A172 (cell line): ENCODE data around the gene VMO1. TPM values are rescaled to one million over a fixed set of nuclear protein-coding genes. Genes with fewer than 3 reads are reported as not detected.
"Not testable (repeated sequence)": the region's sequence is repeated elsewhere in the genome, so short reads cannot be mapped to it uniquely, and the experiment has no call there.

Experiments
- DNase-seq: peaks from one replicate; pipeline ENCODE4 v3.0.0-alpha.2; 2015; ENCODE audit warnings: low spot score
- total RNA-seq: library from RNA; depleted of rRNA; stranded (reverse); fragments of >200 nt; shearing (Covaris generic); gene quantifications from 2 replicates; pipeline ENCODE4 v1.2.3, GENCODE V29; 2014; rRNA removed

Gene VMO1
- not detected in 2 replicates for total RNA-seq

- DNase-seq, result no peak
Measured at GRCh38 chr17:4786106-4786511, at the start of gene VMO1. VMO1 (minus strand) TSS chr17:4786364; CDS start chr17:4786352, 12 bp downstream.

GRCh38 chr17:4834681-4835020, 48.5 kb upstream of the VMO1 start:
- no peak for DNase-seq

- DNase-seq, result peak; percentile 34
Measured at GRCh38 chr17:4833941-4834680, 47.9 kb upstream of the VMO1 start.

GRCh38 chr17:4833178-4833940, 47.2 kb upstream of the VMO1 start, which contains the start of gene MINK1:
MINK1 (plus strand) TSS chr17:4833340; CDS start chr17:4833584, 244 bp downstream.
- DNase-seq, result peak; percentile 82

GRCh38 chr17:4832829-4833177, 46.6 kb upstream of the VMO1 start:
- not testable (repeated sequence) for DNase-seq

GRCh38 chr17:4827399-4827798, 41.2 kb upstream of the VMO1 start:
- no peak for DNase-seq

GRCh38 chr17:4823373-4824089, 37.4 kb upstream of the VMO1 start:
- DNase-seq, result no peak

- DNase-seq, result no peak
Measured at GRCh38 chr17:4822835-4823234, 36.7 kb upstream of the VMO1 start.

GRCh38 chr17:4818276-4818675, 32.1 kb upstream of the VMO1 start:
- DNase-seq, result no peak

GRCh38 chr17:4816826-4817225, 30.7 kb upstream of the VMO1 start:
- no peak for DNase-seq

- no peak for DNase-seq
Measured at GRCh38 chr17:4815043-4815675, 29.0 kb upstream of the VMO1 start.

- DNase-seq, result no peak
Measured at GRCh38 chr17:4812690-4813089, 26.5 kb upstream of the VMO1 start.

GRCh38 chr17:4811471-4811870, 25.3 kb upstream of the VMO1 start:
- no peak for DNase-seq

- DNase-seq, result no peak
Measured at GRCh38 chr17:4810696-4811290, 24.6 kb upstream of the VMO1 start.

GRCh38 chr17:4808378-4808767, 22.2 kb upstream of the VMO1 start:
- DNase-seq, result no peak

- DNase-seq, result no peak
Measured at GRCh38 chr17:4807605-4808377, 21.6 kb upstream of the VMO1 start.

GRCh38 chr17:4806777-4807604, 20.8 kb upstream of the VMO1 start, which contains the start of gene PLD2:
PLD2 (plus strand) TSS chr17:4807152; CDS start chr17:4807773, 621 bp downstream.
- peak; percentile 68 for DNase-seq

- no peak for DNase-seq
Measured at GRCh38 chr17:4806456-4806776, 20.3 kb upstream of the VMO1 start.

- no peak for DNase-seq
Measured at GRCh38 chr17:4802228-4802627, 16.1 kb upstream of the VMO1 start, which contains the start of gene C17orf114. C17orf114 (minus strand) TSS chr17:4802328.
